ENCODE measurements around the gene INHBC. TPM values are rescaled to one million over a fixed set of nuclear protein-coding genes. Genes with fewer than 3 reads are reported as not detected.

Gene INHBC
- total and polyA plus RNA-seq, 2 donors from 2014 or later: not detected

- H3K4me1 ChIP-seq (ENCODE audit: control insufficient read depth in 2 of 3, insufficient read depth in 2 of 3, low read depth in 1 of 3, low read length in 3 of 3): peaks cover 0 to 3% (median 0%) of the 10 kb centered on the region in 3 donors
- TF ChIP-seq, protein P1, sequence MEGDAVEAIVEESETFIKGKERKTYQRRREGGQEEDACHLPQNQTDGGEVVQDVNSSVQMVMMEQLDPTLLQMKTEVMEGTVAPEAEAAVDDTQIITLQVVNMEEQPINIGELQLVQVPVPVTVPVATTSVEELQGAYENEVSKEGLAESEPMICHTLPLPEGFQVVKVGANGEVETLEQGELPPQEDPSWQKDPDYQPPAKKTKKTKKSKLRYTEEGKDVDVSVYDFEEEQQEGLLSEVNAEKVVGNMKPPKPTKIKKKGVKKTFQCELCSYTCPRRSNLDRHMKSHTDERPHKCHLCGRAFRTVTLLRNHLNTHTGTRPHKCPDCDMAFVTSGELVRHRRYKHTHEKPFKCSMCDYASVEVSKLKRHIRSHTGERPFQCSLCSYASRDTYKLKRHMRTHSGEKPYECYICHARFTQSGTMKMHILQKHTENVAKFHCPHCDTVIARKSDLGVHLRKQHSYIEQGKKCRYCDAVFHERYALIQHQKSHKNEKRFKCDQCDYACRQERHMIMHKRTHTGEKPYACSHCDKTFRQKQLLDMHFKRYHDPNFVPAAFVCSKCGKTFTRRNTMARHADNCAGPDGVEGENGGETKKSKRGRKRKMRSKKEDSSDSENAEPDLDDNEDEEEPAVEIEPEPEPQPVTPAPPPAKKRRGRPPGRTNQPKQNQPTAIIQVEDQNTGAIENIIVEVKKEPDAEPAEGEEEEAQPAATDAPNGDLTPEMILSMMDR (IDR thresholded peaks at IDR 0.05; ENCODE audit: borderline replicate concordance, extremely low read depth, insufficient read depth): no peak
- H3K36me3 ChIP-seq (ENCODE audit: control insufficient read depth in 2 of 3, insufficient read depth in 3 of 3, low read length in 3 of 3): no peaks in the 10 kb centered on the region
- intact Hi-C loops (cut with DNase I): loop anchor here (5.0 kb wide), 1 partner anchor 141 kb away; no protein-coding TSS in a partner anchor
- no peak overlapping the region for H3K9ac ChIP-seq (ENCODE audit: low read length in 3 of 3)
- H3K9me3 ChIP-seq (ENCODE audit: control insufficient read depth in 2 of 3, insufficient read depth in 1 of 3, low read length in 3 of 3): no peaks in the 10 kb centered on the region
- H3K4me3 ChIP-seq (ENCODE audit: low read length in 3 of 3): no peak overlapping the region
- DNase-seq (no peak), FAIRE-seq (no peak)
- no peaks in the 10 kb centered on the region for H3K27me3 ChIP-seq (ENCODE audit: control insufficient read depth, insufficient read depth, low read length)
- H3K27ac ChIP-seq (ENCODE audit: low read depth in 2 of 2, low read length in 2 of 2): no peak overlapping the region
Observed at GRCh38 chr12:57448669-57449068, 14.1 kb downstream of the INHBC start.

DNA sequence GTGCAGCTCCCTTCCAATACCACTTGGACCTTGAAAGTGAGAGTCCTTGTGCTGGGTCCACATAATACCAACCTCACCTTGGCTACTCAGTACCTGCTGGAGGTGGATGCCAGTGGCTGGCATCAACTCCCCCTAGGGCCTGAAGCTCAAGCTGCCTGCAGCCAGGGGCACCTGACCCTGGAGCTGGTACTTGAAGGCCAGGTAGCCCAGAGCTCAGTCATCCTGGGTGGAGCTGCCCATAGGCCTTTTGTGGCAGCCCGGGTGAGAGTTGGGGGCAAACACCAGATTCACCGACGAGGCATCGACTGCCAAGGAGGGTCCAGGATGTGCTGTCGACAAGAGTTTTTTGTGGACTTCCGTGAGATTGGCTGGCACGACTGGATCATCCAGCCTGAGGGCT, 14.8 kb downstream of the INHBC start:
- DNase-seq (no peak), FAIRE-seq (no peak)
- H3K9ac ChIP-seq (ENCODE audit: low read length in 3 of 3): no peak overlapping the region
- H3K36me3 ChIP-seq (ENCODE audit: control insufficient read depth in 2 of 3, insufficient read depth in 3 of 3, low read length in 3 of 3): no peaks in the 10 kb centered on the region
- H3K9me3 ChIP-seq (ENCODE audit: control insufficient read depth in 2 of 3, insufficient read depth in 1 of 3, low read length in 3 of 3): no peaks in the 10 kb centered on the region
- no peak overlapping the region for H3K4me3 ChIP-seq (ENCODE audit: low read length in 3 of 3)
- no peaks in the 10 kb centered on the region for H3K27me3 ChIP-seq (ENCODE audit: control insufficient read depth, insufficient read depth, low read length)
- intact Hi-C loops (cut with DNase I): loop anchor here (5.0 kb wide), 1 partner anchor 142 kb away; no protein-coding TSS in a partner anchor
- H3K4me1 ChIP-seq (ENCODE audit: control insufficient read depth in 2 of 3, insufficient read depth in 2 of 3, low read depth in 1 of 3, low read length in 3 of 3): peaks cover 0 to 3% (median 0%) of the 10 kb centered on the region in 3 donors
- no peak overlapping the region for H3K27ac ChIP-seq (ENCODE audit: low read depth in 2 of 2, low read length in 2 of 2)
- TF ChIP-seq, protein P1 (IDR thresholded peaks at IDR 0.05; ENCODE audit: borderline replicate concordance, extremely low read depth, insufficient read depth): no peak

DNA sequence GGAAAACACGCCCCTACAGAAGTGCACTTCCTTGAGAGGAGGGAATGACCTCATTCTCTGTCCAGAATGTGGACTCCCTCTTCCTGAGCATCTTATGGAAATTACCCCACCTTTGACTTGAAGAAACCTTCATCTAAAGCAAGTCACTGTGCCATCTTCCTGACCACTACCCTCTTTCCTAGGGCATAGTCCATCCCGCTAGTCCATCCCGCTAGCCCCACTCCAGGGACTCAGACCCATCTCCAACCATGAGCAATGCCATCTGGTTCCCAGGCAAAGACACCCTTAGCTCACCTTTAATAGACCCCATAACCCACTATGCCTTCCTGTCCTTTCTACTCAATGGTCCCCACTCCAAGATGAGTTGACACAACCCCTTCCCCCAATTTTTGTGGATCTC, 15.5 kb downstream of the INHBC start:
- DNase-seq: no peak
- H3K9ac ChIP-seq (ENCODE audit: low read length in 3 of 3): no peak overlapping the region
- intact Hi-C loops (cut with DNase I): loop anchor here (10.0 kb wide), 1 partner anchor 185 kb away; no protein-coding TSS in a partner anchor
- TF ChIP-seq, protein P1 (IDR thresholded peaks at IDR 0.05; ENCODE audit: borderline replicate concordance, extremely low read depth, insufficient read depth): no peak
- no peaks in the 10 kb centered on the region for H3K36me3 ChIP-seq (ENCODE audit: control insufficient read depth in 2 of 3, insufficient read depth in 3 of 3, low read length in 3 of 3)
- peaks cover 0 to 3% (median 0%) of the 10 kb centered on the region in 3 donors for H3K4me1 ChIP-seq (ENCODE audit: control insufficient read depth in 2 of 3, insufficient read depth in 2 of 3, low read depth in 1 of 3, low read length in 3 of 3)
- H3K27ac ChIP-seq (ENCODE audit: low read depth in 2 of 2, low read length in 2 of 2): no peak overlapping the region
- no peak overlapping the region for H3K4me3 ChIP-seq (ENCODE audit: low read length in 3 of 3)
- FAIRE-seq: no peak
- no peaks in the 10 kb centered on the region for H3K9me3 ChIP-seq (ENCODE audit: control insufficient read depth in 2 of 3, insufficient read depth in 1 of 3, low read length in 3 of 3)
- H3K27me3 ChIP-seq (ENCODE audit: control insufficient read depth, insufficient read depth, low read length): no peaks in the 10 kb centered on the region
